OCI-LY3 (cell line): ENCODE results near the gene OAF.

Source experiments
- H2AFZ ChIP-seq: fragments of 200-600, 300-600 bp; shearing (Covaris generic); 2 replicates; pipeline ENCODE4 v1.6.0; 2014; ENCODE audit warnings: antibody characterized with exemption, low read depth, low read length
- H3K27ac ChIP-seq: fragments of 200-600, 300-600 bp; sonication (generic); 2 replicates; pipeline ENCODE4 v1.5.1; 2014; ENCODE audit warnings: mild to moderate bottlenecking, low read length, moderate library complexity, mixed read lengths
- H3K27me3 ChIP-seq: fragments of 200-600, 300-600 bp; sonication (generic); 2 replicates; pipeline ENCODE4 v1.6.1; 2014; ENCODE audit warnings: low read depth, low read length, mixed read lengths
- H3K36me3 ChIP-seq: fragments of 200-600, 300-600 bp; sonication (generic); replicated peaks from 2 replicates; pipeline ENCODE3; 2014; ENCODE audit warnings: low read depth, low read length, mixed read lengths
- H3K4me1 ChIP-seq: fragments of 300-600, 200-600 bp; sonication (generic); 2 replicates; pipeline ENCODE4 v1.6.1; 2014; ENCODE audit warnings: low read length, mixed read lengths
- H3K4me2 ChIP-seq: fragments of 200-600, 300-600 bp; sonication (generic); 2 replicates; pipeline ENCODE4 v1.6.1; 2014; ENCODE audit warnings: low read length, mixed read lengths
- H3K4me3 ChIP-seq: fragments of 300-600, 200-600 bp; sonication (generic); 2 replicates; pipeline ENCODE4 v1.5.1; 2014; ENCODE audit warnings: antibody characterized with exemption, mild to moderate bottlenecking, low read length, moderate library complexity
- H3K79me2 ChIP-seq: fragments of 300-600, 200-600 bp; shearing (Covaris generic); 2 replicates; pipeline ENCODE4 v1.6.1; 2014; ENCODE audit warnings: mild to moderate bottlenecking, low read length, mixed read lengths
- H3K9ac ChIP-seq: fragments of 300-600, 200-600 bp; shearing (Covaris generic); 2 replicates; pipeline ENCODE4 v1.6.0; 2014; ENCODE audit warnings: mild to moderate bottlenecking, low read length, moderate library complexity
- H3K9me3 ChIP-seq: fragments of 200-600, 300-600 bp; shearing (Covaris generic); 2 replicates; pipeline ENCODE4 v1.6.1; 2014; ENCODE audit warnings: low read length, mixed read lengths; ENCODE audit not compliant: insufficient read depth
- H4K20me1 ChIP-seq: fragments of 200-600, 300-600 bp; sonication (generic); 2 replicates; pipeline ENCODE4 v1.6.1; 2016; ENCODE audit warnings: low read length, mixed read lengths; ENCODE audit not compliant: insufficient read depth
- CTCF ChIP-seq: fragments of 200-600, 300-600 bp; sonication (generic); IDR thresholded peaks from 2 replicates; pipeline ENCODE4 v1.5.1; 2014; ENCODE audit warnings: antibody characterized with exemption, low read length, low read depth
- EZH2phosphoT487 ChIP-seq: fragments of 200-600 bp; shearing (Covaris generic); IDR thresholded peaks from 2 replicates; pipeline ENCODE4 v1.6.1; 2018; ENCODE audit warnings: antibody characterized with exemption, mixed run types, low read depth

Gene OAF

GRCh38 chr11:120240866-120241265 is 30.0 kb downstream of the OAF start:
- no peaks in the 10 kb centered on the region for H3K36me3 ChIP-seq
- no peak overlapping the region for H3K27ac ChIP-seq
- H3K79me2 ChIP-seq, result no peaks in the 10 kb centered on the region
- no peak for TF ChIP-seq CTCF
- TF ChIP-seq EZH2phosphoT487, result no peak
- H3K4me1 ChIP-seq, result peaks cover 6% of the 10 kb centered on the region
- H4K20me1 ChIP-seq, result 0 out of 2 replicates have a peak, but pooled peaks cover 4% of the 10 kb centered on the region
- no peak overlapping the region for H2AFZ ChIP-seq
- H3K27me3 ChIP-seq, result peaks cover 67% of the 10 kb centered on the region
- H3K4me2 ChIP-seq, result no peak overlapping the region
- H3K9me3 ChIP-seq, result no peaks in the 10 kb centered on the region
- H3K4me3 ChIP-seq, result no peak overlapping the region
- no peak overlapping the region for H3K9ac ChIP-seq

DNA sequence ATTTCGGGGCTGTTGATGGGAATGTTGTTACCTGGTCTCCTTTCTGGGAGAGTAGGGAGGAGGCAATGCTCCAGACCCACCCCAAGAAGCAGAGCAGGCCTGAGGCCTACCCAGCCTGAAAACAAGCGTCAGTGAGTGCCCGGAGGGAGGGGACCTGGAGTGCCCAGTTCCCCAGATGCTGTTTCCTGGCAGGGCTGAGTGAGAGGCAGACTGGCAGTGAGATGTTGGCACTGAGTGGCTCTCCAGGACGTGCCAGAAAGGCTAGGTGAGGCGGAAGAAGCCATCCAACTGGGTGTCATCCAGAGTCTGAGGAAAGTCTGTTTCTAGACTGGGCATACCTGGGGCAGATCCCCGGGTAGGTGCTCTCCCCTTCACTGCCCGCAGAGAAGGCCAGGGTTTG is 30.4 kb downstream of the OAF start:
- Histone ChIP-seq H3K36me3 (no peaks in the 10 kb centered on the region), H3K79me2 (no peaks in the 10 kb centered on the region), H4K20me1 (0 out of 2 replicates have a peak, but pooled peaks cover 4% of the 10 kb centered on the region), H3K4me3 (no peak overlapping the region), H3K4me2 (no peak overlapping the region), H3K27me3 (peaks cover 68% of the 10 kb centered on the region), H3K9me3 (no peaks in the 10 kb centered on the region), H3K9ac (no peak overlapping the region), H3K27ac (no peak overlapping the region), H3K4me1 (peaks cover 6% of the 10 kb centered on the region), H2AFZ (no peak overlapping the region)
- TF ChIP-seq EZH2phosphoT487 (no peak), CTCF (no peak)

GRCh38 chr11:120243221-120243620 is 32.4 kb downstream of the OAF start:
- no peak overlapping the region for H3K4me2 ChIP-seq
- 0 out of 2 replicates have a peak, but pooled peaks cover 4% of the 10 kb centered on the region for H4K20me1 ChIP-seq
- no peak overlapping the region for H3K4me3 ChIP-seq
- H3K27me3 ChIP-seq, result peaks cover 73% of the 10 kb centered on the region
- TF ChIP-seq CTCF (no peak), EZH2phosphoT487 (no peak)
- no peak overlapping the region for H2AFZ ChIP-seq
- H3K9ac ChIP-seq, result no peak overlapping the region
- H3K4me1 ChIP-seq, result peaks cover 12% of the 10 kb centered on the region
- H3K79me2 ChIP-seq, result no peaks in the 10 kb centered on the region
- H3K27ac ChIP-seq, result no peak overlapping the region
- no peaks in the 10 kb centered on the region for H3K9me3 ChIP-seq
- H3K36me3 ChIP-seq, result no peaks in the 10 kb centered on the region

GRCh38 chr11:120244476-120245365 is 33.9 kb downstream of the OAF start:
- no peaks in the 10 kb centered on the region for H3K36me3 ChIP-seq
- peaks cover 27% of the 10 kb centered on the region for H3K4me1 ChIP-seq
- no peak overlapping the region for H3K27ac ChIP-seq
- no peaks in the 10 kb centered on the region for H3K9me3 ChIP-seq
- no peak overlapping the region for H3K9ac ChIP-seq
- no peak overlapping the region for H3K4me3 ChIP-seq
- peaks cover 77% of the 10 kb centered on the region for H3K27me3 ChIP-seq
- no peak overlapping the region for H2AFZ ChIP-seq
- no peaks in the 10 kb centered on the region for H3K79me2 ChIP-seq
- TF ChIP-seq EZH2phosphoT487 (no peak), CTCF (no peak)
- H3K4me2 ChIP-seq, result no peak overlapping the region
- peaks cover 13% of the 10 kb centered on the region; the same call in 1 of the 2 replicates for H4K20me1 ChIP-seq
